AG08396 (cell line): ENCODE measurements around the gene NPEPPS.

ENCODE experiments used
- DNase-seq: peaks from one replicate; pipeline ENCODE4 v3.0.0; 2012; ENCODE audit warnings: low spot score, mixed read lengths

NPEPPS gene

DNA sequence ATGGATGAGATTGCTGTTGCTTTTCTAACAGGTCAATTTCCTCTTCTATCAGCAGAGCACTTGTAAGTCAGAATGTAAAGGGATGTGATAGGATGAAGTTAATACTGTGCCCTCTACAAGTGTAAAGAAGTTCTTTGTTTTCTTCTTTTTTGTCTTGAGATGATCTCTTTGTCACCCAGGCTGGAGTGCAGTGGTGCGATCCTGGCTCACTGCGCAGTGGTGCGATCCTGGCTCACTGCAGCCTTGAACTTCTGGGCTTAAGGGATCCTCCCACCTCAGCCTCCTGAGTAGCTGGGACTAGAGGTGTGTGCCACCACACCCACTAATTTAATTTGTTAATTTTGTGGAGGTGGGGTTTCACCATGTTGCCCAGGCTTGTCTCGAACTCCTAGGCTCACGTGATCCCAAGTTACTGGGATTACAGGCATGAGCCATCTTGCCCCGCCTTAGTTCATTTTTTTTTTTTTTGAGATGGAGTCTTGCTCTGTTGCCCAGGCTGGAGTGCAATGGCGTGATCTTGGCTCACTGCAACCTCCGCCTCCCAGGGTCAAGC lies 97.2 kb downstream of the NPEPPS start:
- no peak for DNase-seq

DNA sequence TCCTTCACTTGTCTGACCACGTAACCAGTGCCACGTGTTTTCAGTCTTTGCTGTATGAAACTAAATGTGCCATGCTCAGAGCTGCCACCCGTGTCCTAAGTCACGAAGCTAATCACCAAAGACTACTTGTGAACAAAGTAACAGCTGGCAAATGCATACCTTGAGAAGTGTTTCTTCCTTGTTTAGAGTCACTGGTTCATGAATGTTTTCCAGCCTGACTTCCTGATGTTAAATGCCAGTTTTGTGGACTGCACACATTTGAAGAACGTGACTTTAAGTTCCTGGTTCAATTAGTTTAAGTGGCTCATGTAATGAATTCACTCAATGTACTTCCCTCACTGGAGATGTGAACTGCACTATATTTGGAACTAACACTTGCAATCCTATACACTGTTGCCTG lies 98.9 kb downstream of the NPEPPS start:
- DNase-seq: no peak

DNA sequence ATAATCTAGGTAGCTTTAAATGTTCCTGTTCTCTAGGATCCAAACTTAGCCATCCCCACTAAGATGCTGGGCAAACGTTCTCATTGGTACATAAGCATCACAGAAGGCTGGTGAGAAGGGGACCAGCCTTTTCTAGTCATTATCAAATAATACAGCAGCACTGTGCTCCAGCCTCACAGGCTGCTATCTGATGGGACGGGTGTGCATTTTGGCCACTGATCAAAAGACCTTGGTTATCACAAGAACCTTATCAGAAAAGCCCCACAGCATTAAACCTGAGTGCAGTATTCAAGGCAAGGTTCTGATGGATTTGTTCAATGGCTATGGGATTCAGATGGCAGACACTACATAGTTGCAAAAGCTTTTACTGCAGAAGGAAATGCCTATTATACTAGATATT lies 99.7 kb downstream of the NPEPPS start:
- no peak for DNase-seq

DNA sequence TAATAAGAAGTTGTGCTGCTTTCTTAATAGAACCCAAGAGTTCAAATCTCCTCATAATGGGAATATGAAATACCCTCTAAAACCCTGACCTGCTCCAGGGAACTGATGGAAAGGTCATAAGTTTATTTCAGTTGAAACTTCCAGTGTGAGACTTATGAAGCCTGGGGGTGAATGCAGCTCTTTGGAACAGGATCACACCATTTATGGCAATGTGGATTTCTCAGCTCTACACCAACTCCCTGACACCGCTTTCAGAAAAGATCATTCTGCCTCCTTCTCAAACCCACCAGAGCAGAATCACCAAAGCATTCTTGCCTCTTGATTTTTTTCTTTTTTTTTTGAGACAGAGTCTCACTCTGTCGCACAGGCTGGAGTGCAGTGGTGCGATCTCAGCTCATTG lies 102.1 kb downstream of the NPEPPS start:
- DNase-seq: no peak

DNA sequence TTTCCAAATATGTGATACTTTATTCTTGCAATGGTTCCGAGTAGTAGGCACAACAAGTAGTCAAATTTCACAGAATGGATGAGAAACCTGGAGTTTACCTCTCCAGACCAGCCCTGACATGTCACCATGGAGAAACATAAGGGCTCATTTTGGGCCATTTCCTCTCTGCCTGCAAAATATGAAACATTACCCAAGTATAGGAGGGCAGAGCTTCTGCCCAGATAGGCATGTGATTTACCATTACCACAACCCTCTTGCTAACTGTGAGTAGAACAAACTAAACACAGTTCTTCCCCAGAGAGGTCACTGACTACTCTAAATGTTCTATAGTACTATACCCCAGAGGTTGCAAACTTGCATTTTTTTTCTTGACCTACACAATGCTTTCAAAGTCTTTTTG lies 103.1 kb downstream of the NPEPPS start:
- no peak for DNase-seq

DNA sequence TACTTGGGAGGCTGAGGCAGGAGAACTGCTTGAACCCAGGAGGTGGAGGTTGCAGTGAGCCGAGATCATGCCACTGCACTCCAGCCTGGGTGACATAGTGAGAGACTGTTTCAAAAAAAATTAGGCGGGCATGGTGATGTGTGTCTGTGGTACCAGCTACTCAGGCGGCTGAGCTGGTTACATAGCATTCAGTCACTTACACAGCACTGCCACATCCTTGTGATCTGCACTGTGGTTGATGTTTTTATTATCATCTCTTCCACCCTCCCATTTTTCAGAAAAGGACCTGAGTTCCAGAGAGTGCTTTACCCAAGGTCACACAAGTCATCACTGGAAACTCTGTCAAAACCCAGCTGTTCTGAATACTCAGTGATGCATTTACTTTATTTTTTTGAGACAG lies 104.0 kb downstream of the NPEPPS start:
- DNase-seq: no peak

DNA sequence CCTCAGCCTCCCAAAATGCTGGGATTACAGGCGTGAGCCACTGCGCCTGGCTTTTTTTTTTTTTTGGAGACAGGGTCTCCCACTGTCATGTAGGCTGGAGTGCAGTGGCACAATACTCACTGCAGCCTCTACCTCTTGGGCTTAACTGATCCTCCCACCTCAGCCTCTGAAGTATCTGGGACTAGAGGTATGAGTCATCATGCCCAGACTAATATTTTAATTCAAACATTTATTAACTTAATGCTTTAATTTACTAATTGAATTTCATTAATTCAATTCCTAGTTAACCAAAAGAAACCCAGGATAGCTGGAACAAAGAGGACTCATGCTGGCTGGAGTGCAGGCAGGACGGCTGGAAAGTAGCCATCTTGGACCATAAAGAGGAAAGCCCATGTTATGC lies 104.8 kb downstream of the NPEPPS start:
- DNase-seq: no peak

DNA sequence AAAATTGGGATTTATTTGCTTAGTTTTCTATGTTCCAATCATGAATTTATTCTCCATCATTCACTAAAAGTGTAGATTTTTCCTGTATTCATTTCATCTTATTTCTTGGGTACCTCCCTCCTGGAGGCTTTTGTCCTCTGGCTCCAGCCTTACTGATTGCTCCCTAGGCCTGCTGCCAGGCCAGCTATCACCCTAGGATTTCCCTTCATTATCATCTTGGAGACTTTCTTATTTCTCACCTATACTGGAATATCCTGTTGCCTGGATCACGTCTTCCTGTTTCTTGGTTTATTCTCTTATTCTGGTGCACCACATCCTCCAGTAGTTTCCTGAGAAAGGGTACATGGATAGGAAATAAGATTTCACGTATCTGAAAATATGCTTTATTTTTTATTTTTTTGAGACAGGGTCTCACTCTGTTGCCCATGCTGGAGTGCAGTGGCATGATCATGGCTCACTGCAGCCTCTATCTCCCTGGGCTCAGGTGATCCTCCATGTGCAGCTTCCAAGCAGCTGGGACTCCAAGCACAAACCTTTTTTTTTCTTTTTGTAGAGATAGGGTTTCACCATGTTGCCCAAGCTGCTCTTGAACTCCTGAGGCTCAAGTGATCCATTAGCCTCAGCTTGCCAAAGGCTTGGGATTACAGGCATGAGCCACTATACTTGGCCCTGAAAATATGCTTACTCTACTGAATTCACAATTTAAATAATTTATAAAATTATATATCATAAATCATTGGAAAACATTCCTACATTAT lies 105.5 kb downstream of the NPEPPS start:
- no peak for DNase-seq

DNA sequence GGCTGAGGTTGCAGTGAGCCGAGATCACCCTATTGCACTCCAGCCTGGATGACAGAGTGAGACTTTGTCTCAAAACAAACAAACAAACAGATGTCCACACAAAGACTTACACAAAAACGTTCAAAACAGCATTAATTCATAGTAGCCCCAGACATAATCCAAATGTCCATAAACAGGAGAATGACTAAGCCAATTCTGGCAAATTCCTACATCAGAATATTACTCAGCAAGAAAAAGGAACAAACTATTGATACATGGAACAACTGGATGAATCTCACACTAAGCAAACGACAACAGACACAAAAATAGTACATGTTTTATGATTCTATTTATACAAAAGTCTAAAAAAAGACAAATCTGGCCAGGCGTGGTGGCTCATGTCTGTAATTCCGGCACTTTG lies 108.0 kb downstream of the NPEPPS start:
- no peak for DNase-seq

DNA sequence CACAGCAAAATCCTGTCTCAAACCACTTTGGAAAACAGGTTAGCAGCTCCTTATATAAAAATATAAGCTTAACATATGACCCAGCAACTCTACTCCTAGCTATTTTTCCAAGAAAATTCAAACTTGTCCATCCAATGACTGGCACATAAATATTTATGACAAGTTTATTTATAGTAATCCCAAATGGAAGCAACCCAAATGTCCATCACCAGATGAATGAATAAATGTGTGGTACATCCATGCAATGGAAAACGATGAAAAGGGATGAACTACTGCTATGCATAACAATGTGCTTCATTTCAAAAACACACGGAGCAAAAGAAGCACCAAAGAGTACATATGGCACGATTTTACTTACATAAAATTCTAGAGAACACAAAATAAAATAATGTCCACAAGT lies 109.2 kb downstream of the NPEPPS start:
- DNase-seq: no peak

DNA sequence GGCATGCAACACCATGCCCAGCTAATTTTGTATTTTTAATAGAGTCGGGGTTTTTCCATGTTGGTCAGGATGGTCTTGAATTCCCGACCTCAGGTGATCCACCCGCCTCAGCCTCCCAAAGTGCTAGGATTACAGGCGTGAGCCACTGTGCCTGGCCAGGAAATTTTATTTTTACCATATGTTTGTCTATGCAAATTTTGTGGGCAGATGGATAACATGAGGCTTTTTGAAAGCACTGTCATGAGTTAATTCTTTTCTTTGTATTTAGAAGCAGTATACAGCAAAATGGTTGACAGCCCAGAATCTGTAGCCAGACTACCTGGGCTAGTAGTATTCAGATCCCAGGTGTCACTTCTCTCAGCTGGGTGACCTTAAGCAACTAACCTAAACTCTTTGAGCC lies 110.3 kb downstream of the NPEPPS start:
- no peak for DNase-seq

DNA sequence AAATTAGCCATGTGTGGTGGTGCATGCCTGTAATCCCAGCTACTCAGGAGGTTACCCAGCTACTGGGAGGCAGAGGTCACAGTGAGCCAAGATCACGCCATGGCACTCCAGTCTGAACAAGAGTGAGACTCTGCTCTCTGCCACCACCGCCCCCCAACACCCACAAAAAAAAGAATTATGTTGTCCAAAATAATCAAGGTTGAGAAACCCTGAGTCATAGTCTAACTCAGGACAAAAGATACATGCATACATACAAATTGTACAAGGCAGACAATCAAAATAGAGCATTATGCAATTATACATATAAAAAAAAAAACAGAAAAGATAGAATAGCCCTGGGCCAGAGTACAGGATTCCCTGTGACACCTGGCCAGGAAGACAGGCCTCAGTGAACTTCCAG lies 112.2 kb downstream of the NPEPPS start:
- DNase-seq: no peak

DNA sequence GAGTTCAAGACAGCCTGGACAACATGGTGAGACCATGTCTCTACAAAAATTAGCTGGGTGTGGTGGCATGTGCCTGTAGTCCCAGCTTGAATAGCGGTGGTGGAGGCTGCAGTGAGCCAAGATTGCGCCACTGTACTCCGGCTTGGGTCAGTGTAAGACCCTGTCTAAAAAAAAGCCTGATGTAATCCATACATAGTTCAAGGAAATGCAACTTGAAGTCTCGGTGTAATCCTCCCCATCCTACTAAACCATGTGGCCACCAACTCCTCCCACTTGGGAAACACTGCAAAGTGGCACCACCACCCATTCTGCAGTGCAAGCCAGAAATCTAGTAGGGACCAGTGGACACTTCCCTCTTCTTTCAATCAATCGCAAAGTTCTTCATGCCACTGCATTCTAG lies 113.4 kb downstream of the NPEPPS start:
- no peak for DNase-seq

DNA sequence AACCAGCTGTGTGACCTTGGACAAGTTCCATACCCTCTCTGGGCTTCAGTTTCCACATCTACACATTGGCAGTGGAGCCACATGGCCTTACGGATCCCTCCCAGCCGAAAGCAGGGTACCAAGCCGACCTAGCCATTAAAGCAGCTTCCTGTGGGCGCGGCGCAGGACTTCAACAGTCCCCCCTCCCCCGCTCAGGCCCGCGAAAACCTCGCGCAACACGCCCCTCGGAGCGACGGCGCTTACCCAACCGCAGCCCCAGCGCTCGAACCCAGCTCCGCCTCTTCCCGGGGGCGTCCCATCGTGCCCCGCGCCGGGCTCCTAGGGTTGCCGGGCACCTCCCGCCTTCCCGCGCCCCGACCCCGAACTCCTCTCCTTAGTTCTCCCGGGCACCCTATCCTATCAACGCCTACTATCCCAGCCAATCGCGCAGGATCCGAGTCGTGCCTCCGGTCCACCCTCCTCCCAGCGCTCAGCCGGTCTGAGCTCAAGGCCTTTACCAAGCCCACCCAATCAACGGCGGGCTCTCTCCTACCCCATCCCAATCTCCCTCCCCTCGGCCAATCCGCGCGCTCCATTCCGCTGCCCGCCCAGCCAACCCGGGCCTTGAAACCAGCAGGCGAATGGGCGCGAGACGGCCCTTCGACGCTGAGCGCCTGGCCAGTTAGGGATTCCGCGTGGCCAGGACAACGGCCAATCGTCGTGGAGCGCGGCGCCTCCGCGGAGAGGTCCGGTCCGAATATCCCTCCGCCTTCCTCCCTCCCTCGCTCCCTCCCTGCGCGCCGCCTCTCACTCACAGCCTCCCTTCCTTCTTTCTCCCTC lies 118.5 kb downstream of the NPEPPS start, which contains the start of gene KPNB1:
Gene KPNB1 (plus strand): TSS at position 767 of the 819 bp plus-strand sequence. CDS start 326 bp downstream, outside the sequence.
- DNase-seq: peak; percentile 97

DNA sequence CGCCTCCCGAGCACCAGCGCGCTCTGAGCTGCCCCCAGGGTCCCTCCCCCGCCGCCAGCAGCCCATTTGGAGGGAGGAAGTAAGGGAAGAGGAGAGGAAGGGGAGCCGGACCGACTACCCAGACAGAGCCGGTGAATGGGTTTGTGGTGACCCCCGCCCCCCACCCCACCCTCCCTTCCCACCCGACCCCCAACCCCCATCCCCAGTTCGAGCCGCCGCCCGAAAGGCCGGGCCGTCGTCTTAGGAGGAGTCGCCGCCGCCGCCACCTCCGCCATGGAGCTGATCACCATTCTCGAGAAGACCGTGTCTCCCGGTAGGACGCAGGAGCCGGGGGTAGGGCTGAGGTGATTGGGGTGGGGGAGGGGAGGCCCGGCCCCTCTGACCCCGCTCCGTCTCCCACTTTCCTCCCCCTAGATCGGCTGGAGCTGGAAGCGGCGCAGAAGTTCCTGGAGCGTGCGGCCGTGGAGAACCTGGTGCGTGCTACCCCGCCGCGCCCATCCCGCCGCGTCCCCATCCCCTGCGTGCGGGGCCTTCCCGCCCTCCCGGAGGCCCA lies 119.1 kb downstream of the NPEPPS start:
- DNase-seq: no peak

DNA sequence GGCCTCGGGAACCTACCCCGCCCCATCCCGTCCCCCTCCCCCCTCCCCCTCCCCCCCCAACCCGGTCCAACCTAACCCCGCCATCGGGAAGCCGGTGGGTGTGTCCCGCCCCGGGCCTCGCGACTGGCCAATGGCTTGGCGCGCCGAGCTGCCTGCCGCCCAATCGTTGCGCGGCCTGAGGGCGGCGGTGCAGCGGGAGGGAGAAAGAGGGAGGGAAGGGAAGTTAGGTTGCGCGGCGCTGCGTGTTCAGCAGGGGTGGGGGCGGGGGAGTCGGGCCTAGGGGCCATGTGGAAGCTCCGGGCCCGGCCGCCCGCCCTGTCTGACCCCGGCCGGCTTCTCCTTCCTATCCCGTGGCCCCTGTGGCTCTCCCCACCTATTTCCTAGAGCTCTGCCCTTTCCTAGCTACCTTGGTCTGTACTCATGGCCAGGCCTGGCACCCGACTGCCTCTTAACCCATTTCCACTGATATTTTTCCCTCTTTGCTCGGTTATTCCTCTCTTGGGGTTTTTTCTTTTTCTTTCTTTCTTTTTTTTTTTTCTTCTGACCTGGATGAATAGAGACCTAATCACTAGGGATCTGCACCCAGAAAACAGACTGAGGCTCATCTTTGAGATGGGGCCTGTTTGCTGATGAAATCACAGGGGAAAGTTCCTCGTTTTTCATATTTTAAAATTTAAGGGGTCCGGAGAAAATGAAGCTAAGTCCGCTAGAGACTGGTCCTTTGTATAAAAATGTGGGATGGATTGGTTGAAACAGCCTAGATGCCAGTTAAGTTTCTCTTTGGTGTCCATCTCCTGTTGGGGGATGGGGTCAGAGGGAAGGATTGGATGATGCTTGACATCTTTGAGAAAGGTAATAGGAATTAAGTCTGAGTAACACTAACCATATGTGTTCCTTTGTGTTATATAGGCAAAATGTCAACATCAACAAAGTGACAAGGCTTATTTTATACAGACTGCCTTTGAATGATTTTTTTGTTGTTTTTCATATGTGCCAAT lies 119.9 kb downstream of the NPEPPS start:
- DNase-seq: peak; percentile 96

DNA sequence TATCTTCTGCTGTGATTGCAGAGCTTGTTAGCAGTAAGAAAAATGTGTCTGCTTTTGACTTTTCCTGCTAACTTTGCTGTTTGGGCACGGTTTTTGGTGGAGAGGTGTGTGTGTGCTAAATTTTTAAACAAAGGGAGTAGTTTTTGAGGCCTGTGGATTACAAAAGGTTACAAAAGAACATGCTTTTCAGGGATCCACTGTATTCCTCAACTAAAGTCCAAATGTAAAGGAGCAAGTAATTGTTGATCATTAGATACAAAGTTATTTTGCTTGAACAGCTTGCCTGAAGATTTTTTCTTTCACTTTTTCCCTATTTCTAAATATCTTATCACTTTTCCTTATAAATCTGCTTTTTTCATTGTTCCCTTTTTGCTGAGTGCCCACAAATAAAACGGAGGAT lies 120.8 kb downstream of the NPEPPS start:
- no peak for DNase-seq

DNA sequence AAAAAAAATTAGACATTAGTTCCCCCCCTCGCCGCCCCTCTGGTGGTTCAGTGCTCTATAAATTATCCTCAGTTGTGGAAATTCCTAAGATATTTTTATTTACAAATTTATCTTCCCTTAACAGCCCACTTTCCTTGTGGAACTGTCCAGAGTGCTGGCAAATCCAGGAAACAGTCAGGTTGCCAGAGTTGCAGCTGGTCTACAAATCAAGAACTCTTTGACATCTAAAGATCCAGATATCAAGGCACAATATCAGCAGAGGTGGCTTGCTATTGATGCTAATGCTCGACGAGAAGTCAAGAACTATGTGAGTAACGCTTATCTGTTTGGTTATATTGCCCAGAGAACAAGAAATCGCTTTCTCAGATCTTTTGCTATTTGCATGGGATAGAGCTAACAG lies 121.7 kb downstream of the NPEPPS start:
- no peak for DNase-seq

DNA sequence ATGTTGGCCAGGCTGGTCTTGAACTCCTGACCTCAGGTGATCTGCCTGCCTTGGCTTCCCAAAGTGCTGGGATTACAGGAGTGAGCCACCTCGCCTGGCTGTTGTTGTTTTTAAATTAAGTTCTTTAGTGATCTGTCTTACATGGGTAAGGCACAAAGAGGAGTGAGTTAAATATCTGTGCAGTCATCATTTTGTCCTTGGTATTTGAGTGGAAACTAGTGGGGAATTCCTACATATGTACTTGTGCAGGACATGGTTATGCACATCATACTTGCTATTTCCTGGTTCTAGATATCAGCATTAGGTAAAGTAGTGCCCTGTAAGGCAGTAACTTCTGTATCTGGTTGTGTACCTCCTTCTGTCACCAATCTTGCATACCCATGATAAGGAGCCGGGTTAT lies 122.5 kb downstream of the NPEPPS start:
- DNase-seq: no peak

DNA sequence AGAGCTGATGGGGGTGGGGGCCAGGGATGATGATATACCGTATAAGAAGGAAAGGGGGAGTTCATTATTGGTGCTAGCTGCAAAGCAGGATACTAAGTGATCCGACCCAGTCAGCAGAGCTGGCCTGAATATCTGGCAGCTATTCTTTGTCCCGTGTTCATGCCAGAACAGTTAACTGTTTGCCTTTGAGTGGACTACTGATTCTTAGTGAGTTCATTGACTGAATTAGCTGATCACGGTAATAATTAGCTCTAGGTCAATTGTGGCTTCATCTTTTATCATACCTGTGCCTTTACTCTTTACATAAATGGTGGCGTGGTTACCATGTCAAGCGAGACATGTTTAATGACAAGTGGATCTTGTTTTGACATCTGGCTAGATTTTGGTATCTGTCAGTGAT lies 124.1 kb downstream of the NPEPPS start:
- no peak for DNase-seq

DNA sequence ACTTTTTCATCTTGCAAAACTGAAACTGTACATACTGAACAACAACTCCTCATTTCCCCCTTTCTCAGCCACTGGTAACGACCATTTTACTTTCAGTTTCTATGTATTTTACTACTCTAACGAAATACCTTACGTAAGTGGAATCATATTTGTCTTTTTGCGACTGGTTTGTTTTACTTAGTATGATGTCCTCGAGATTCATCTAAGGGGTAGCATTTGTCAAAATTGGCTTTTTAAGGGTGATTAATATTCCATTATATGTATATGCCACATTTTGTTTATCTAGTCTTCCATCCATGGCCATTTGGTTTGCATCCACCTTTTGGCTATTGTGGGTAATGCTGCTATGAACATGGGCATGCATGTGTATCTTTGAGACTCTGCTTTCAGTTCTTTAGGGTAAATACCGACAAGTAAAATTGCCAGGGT lies 129.2 kb downstream of the NPEPPS start:
- DNase-seq: no peak
